MM.1S (cell line): Measurements from ENCODE around the gene MLIP.
"Not testable (repeated sequence)": the region's sequence is repeated elsewhere in the genome, so short reads cannot be mapped to it uniquely, and the experiment has no call there.

Experiments used
- DNase-seq: peaks from one replicate; pipeline ENCODE4 v3.0.0-alpha.2; 2015
- H2AFZ ChIP-seq: fragments of 300-600 bp; sonication (generic); 2 replicates; pipeline ENCODE4 v1.6.0; 2016; ENCODE audit warnings: antibody characterized with exemption, low read length
- H3F3A ChIP-seq: fragments of 300-600 bp; sonication (generic); 2 replicates; pipeline ENCODE4 v1.6.1; 2016; ENCODE audit warnings: mild to moderate bottlenecking, antibody characterized with exemption, low read length, moderate library complexity, mixed read lengths; ENCODE audit not compliant: insufficient read depth
- H3K27ac ChIP-seq: fragments of 300-600 bp; sonication (generic); 2 replicates; pipeline ENCODE4 v1.5.1; 2016; ENCODE audit warnings: mild to moderate bottlenecking, low read length
- H3K27me3 ChIP-seq: fragments of 300-600 bp; sonication (generic); replicated peaks from 2 replicates; pipeline ENCODE4 v1.6.0; 2016; ENCODE audit warnings: low read length; ENCODE audit not compliant: insufficient read depth
- H3K36me3 ChIP-seq: fragments of 300-600 bp; sonication (generic); replicated peaks from 2 replicates; pipeline ENCODE4 v1.6.1; 2016; ENCODE audit warnings: mild to moderate bottlenecking, low read length, mixed read lengths; ENCODE audit not compliant: insufficient read depth
- H3K4me1 ChIP-seq: fragments of 300-600 bp; sonication (generic); 2 replicates; pipeline ENCODE4 v1.6.1; 2016; ENCODE audit warnings: low read length, mixed read lengths
- H3K4me2 ChIP-seq: fragments of 300-600 bp; sonication (generic); 2 replicates; pipeline ENCODE4 v1.6.0; 2016; ENCODE audit warnings: low read depth, low read length
- H3K4me3 ChIP-seq: fragments of 300-600 bp; sonication (generic); 2 replicates; pipeline ENCODE4 v1.5.1; 2016; ENCODE audit warnings: low read length, mixed read lengths
- H3K79me2 ChIP-seq: fragments of 300-600 bp; sonication (generic); 2 replicates; pipeline ENCODE4 v1.6.1; 2016; ENCODE audit warnings: mixed run types, low read length, mixed read lengths
- H3K9ac ChIP-seq: fragments of 300-600 bp; sonication (generic); 2 replicates; pipeline ENCODE4 v1.6.1; 2016; ENCODE audit warnings: low read length, mixed read lengths
- H3K9me2 ChIP-seq: fragments of 300-600 bp; sonication (generic); replicated peaks from 2 replicates; pipeline ENCODE4 v1.6.1; 2016; ENCODE audit warnings: mild to moderate bottlenecking, low read length, mixed read lengths; ENCODE audit not compliant: insufficient read depth
- H3K9me3 ChIP-seq: fragments of 300-600 bp; sonication (generic); replicated peaks from 2 replicates; pipeline ENCODE4 v1.6.1; 2016; ENCODE audit warnings: mild to moderate bottlenecking, low read length, mixed read lengths; ENCODE audit not compliant: insufficient read depth
- H4K20me1 ChIP-seq: fragments of 300-600 bp; sonication (generic); 2 replicates; pipeline ENCODE4 v1.6.1; 2016; ENCODE audit warnings: mild to moderate bottlenecking, low read length, moderate library complexity, mixed read lengths; ENCODE audit not compliant: insufficient read depth
- CTCF ChIP-seq: fragments of 300-600 bp; sonication (generic); IDR thresholded peaks from 2 replicates; pipeline ENCODE4 v1.5.1; 2016; ENCODE audit warnings: antibody characterized with exemption, low read length, mixed read lengths
- EZH2 ChIP-seq: fragments of 300-600 bp; sonication (generic); optimal IDR thresholded peaks from 2 replicates; pipeline ENCODE3; 2017; ENCODE audit warnings: low read depth, mild to moderate bottlenecking, antibody characterized with exemption, low read length, mixed read lengths
- EZH2phosphoT487 ChIP-seq: fragments of 300-600 bp; sonication (generic); IDR thresholded peaks from 2 replicates; pipeline ENCODE4 v1.6.1; 2018; ENCODE audit warnings: antibody characterized with exemption, low read length

Gene MLIP

GRCh38 chr6:54248319-54248718, 137.1 kb downstream of the MLIP start:
- no peak for TF ChIP-seq CTCF
- TF ChIP-seq EZH2phosphoT487: no peak
- TF ChIP-seq EZH2: no peak
- DNase-seq: no peak
- Histone ChIP-seq H2AFZ (no peak overlapping the region), H3F3A (no peaks in the 10 kb centered on the region), H3K9ac (no peak overlapping the region), H3K4me1 (no peaks in the 10 kb centered on the region), H3K79me2 (no peaks in the 10 kb centered on the region), H3K4me3 (no peak overlapping the region), H3K4me2 (no peak overlapping the region), H3K27ac (no peak overlapping the region), H3K9me2 (no peaks in the 10 kb centered on the region), H3K9me3 (no peaks in the 10 kb centered on the region), H4K20me1 (no peaks in the 10 kb centered on the region), H3K36me3 (no peaks in the 10 kb centered on the region), H3K27me3 (no peaks in the 10 kb centered on the region)

- no peak overlapping the region for H3K4me2 ChIP-seq
- no peaks in the 10 kb centered on the region for H4K20me1 ChIP-seq
- TF ChIP-seq EZH2phosphoT487: no peak
- no peak for TF ChIP-seq EZH2
- no peak for TF ChIP-seq CTCF
- H3F3A ChIP-seq: no peaks in the 10 kb centered on the region
- H3K27me3 ChIP-seq: no peaks in the 10 kb centered on the region
- DNase-seq: no peak
- H3K36me3 ChIP-seq: no peaks in the 10 kb centered on the region
- no peaks in the 10 kb centered on the region for H3K4me1 ChIP-seq
- H2AFZ ChIP-seq: no peak overlapping the region
- H3K4me3 ChIP-seq: no peak overlapping the region
- no peaks in the 10 kb centered on the region for H3K79me2 ChIP-seq
- H3K9ac ChIP-seq: no peak overlapping the region
- H3K9me2 ChIP-seq: no peaks in the 10 kb centered on the region
- no peaks in the 10 kb centered on the region for H3K9me3 ChIP-seq
- H3K27ac ChIP-seq: no peak overlapping the region
Observed at GRCh38 chr6:54248994-54249393, 137.8 kb downstream of the MLIP start.

GRCh38 chr6:54249812-54250211, 138.6 kb downstream of the MLIP start:
- not testable (repeated sequence) for H4K20me1 ChIP-seq, H3K27ac ChIP-seq, H3K36me3 ChIP-seq, H3K27me3 ChIP-seq, H2AFZ ChIP-seq, H3K79me2 ChIP-seq, H3K4me1 ChIP-seq, H3K4me3 ChIP-seq, H3K9me3 ChIP-seq, DNase-seq, H3K4me2 ChIP-seq, H3K9me2 ChIP-seq, H3K9ac ChIP-seq, H3F3A ChIP-seq

GRCh38 chr6:54252496-54252895, 141.3 kb downstream of the MLIP start:
- Histone ChIP-seq H3K4me2 (no peak overlapping the region), H3K27ac (no peak overlapping the region), H3K36me3 (no peaks in the 10 kb centered on the region), H3K4me3 (no peak overlapping the region), H3K9ac (no peak overlapping the region), H2AFZ (no peak overlapping the region), H4K20me1 (no peaks in the 10 kb centered on the region), H3K4me1 (no peaks in the 10 kb centered on the region), H3K9me2 (no peaks in the 10 kb centered on the region), H3K27me3 (no peaks in the 10 kb centered on the region), H3K9me3 (no peaks in the 10 kb centered on the region), H3F3A (no peaks in the 10 kb centered on the region), H3K79me2 (no peaks in the 10 kb centered on the region)
- TF ChIP-seq EZH2phosphoT487 (no peak), CTCF (no peak), EZH2 (no peak)
- no peak for DNase-seq
